ENCODE measurements around the gene SEL1L3.

DNA sequence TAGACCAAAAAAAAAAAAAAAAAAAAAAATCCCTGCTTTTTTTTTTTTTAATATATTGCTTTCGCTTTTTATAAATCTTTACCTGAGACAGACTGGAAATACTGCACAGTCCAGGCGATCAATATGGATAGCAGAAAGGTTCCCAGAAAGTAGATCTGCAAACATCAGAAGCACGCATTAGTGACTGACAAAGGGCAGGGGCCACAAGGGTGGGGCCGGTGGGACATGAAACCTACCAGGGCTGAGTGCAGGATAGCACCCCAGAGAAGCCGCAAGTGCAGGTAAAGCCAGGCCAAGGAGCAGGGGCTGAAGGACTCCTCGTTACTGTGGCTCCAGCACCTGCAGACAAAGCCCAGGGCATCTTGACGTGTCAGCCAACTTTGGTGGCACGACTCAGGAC, 105.3 kb downstream of the SEL1L3 start:
- TF ChIP-seq, protein P1, sequence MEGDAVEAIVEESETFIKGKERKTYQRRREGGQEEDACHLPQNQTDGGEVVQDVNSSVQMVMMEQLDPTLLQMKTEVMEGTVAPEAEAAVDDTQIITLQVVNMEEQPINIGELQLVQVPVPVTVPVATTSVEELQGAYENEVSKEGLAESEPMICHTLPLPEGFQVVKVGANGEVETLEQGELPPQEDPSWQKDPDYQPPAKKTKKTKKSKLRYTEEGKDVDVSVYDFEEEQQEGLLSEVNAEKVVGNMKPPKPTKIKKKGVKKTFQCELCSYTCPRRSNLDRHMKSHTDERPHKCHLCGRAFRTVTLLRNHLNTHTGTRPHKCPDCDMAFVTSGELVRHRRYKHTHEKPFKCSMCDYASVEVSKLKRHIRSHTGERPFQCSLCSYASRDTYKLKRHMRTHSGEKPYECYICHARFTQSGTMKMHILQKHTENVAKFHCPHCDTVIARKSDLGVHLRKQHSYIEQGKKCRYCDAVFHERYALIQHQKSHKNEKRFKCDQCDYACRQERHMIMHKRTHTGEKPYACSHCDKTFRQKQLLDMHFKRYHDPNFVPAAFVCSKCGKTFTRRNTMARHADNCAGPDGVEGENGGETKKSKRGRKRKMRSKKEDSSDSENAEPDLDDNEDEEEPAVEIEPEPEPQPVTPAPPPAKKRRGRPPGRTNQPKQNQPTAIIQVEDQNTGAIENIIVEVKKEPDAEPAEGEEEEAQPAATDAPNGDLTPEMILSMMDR (IDR thresholded peaks at IDR 0.05) = no peak
- no peak for TF ChIP-seq POLR2A (IDR thresholded peaks at IDR 0.05)
